H1 (cell line): ENCODE measurements around the gene MPRIP. TPM values are rescaled to one million over a fixed set of nuclear protein-coding genes. Genes with fewer than 3 reads are reported as not detected.

ENCODE experiments used
- CTCF ChIA-PET: fragments of 300-600 bp; sonication (Branson Sonifier 250); formaldehyde crosslinking; loops from one replicate; lab custom pipeline; 2021; ENCODE audit not compliant: partially characterized antibody; lab: Charles Lee
- POLR2A ChIA-PET: fragments of 300-600 bp; sonication (Branson Sonifier 250); formaldehyde crosslinking; loops from one replicate; lab custom pipeline; 2021; ENCODE audit warnings: inconsistent platforms; ENCODE audit not compliant: partially characterized antibody; lab: Charles Lee
- DNase-seq, 2 experiments: peaks; one replicate each; pipeline versions ENCODE4 v3.0.0 to v3.0.0-alpha.2; 2010 to 2022; ENCODE audit warnings: low spot score in 2 of 2, low read depth in 1 of 2, mixed read lengths in 1 of 2
- FAIRE-seq: peaks from 2 replicates; lab custom pipeline; 2011; peaks lifted over from hg19 to GRCh38; lab: Jason Lieb, UNC
- H2AFZ ChIP-seq: 2 replicates; pipeline ENCODE4 v1.8.1; 2012; ENCODE audit warnings: low read length, inconsistent platforms
- H2AK5ac ChIP-seq: 2 replicates; pipeline ENCODE4 v1.6.1; 2013; ENCODE audit warnings: low read depth, low read length
- H2BK120ac ChIP-seq: replicated peaks from 2 replicates; pipeline ENCODE3; 2013; ENCODE audit warnings: low read depth, low read length, inconsistent platforms
- H2BK12ac ChIP-seq: 2 replicates; pipeline ENCODE4 v1.6.1; 2013; ENCODE audit warnings: low read depth, low read length
- H2BK15ac ChIP-seq: 2 replicates; pipeline ENCODE4 v1.6.1; 2013; ENCODE audit warnings: low read length
- H2BK20ac ChIP-seq: 2 replicates; pipeline ENCODE4 v1.6.1; 2013; ENCODE audit warnings: low read length
- H2BK5ac ChIP-seq: 2 replicates; pipeline ENCODE4 v1.6.1; 2013; ENCODE audit warnings: low read depth, low read length
- H3K14ac ChIP-seq: 2 replicates; pipeline ENCODE4 v1.6.1; 2013; ENCODE audit warnings: inconsistent platforms; ENCODE audit not compliant: insufficient read length
- H3K18ac ChIP-seq: 2 replicates; pipeline ENCODE4 v1.6.1; 2013; ENCODE audit warnings: low read length; ENCODE audit errors: extremely low read depth
- H3K23ac ChIP-seq: 2 replicates; pipeline ENCODE4 v1.6.1; 2013; ENCODE audit warnings: inconsistent platforms; ENCODE audit not compliant: insufficient read length
- H3K23me2 ChIP-seq: 2 replicates; pipeline ENCODE4 v1.6.1; 2013; ENCODE audit warnings: low read depth, low read length
- H3K27ac ChIP-seq: 2 replicates; pipeline ENCODE4 v1.6.1; 2011; ENCODE audit warnings: low read depth, low read length, inconsistent platforms
- H3K27me3 ChIP-seq, 4 experiments: replicated peaks in 1 of 4; 1 replicate in 1 of 4; 2 replicates in 3 of 4; pipeline versions ENCODE4 v1.6.1 to v1.8.1; 2011 to 2013; ENCODE audit warnings: low read length in 3 of 4, mild to moderate bottlenecking in 3 of 4, inconsistent platforms in 2 of 4, mixed read lengths in 2 of 4, moderate library complexity in 1 of 4; ENCODE audit not compliant: control insufficient read depth in 3 of 4, insufficient read depth in 3 of 4; ENCODE audit errors: extremely low read depth in 1 of 4
- H3K36me3 ChIP-seq, 4 experiments: 2 replicates each; pipeline versions ENCODE4 v1.6.1 to v1.8.1; 2011 to 2013; ENCODE audit warnings: mild to moderate bottlenecking in 4 of 4, low read length in 3 of 4, moderate library complexity in 2 of 4, control low read depth in 1 of 4, inconsistent platforms in 1 of 4; ENCODE audit not compliant: insufficient read depth in 4 of 4, control insufficient read depth in 2 of 4
- H3K4ac ChIP-seq: replicated peaks from 2 replicates; pipeline ENCODE3; 2013; ENCODE audit warnings: low read length, low read depth, mixed read lengths, inconsistent platforms; ENCODE audit not compliant: insufficient read length
- H3K4me1 ChIP-seq, 4 experiments: replicated peaks in 1 of 4; 1 replicate in 1 of 4; 2 replicates in 3 of 4; pipeline versions ENCODE4 v1.6.1 to v1.8.1; 2011 to 2013; ENCODE audit warnings: low read length in 3 of 4, inconsistent platforms in 2 of 4, mixed read lengths in 1 of 4; ENCODE audit not compliant: insufficient read depth in 4 of 4, control insufficient read depth in 3 of 4
- H3K4me2 ChIP-seq, 2 experiments: 2 replicates each; pipeline versions ENCODE4 v1.6.1 to v1.8.1; 2011 to 2013; ENCODE audit warnings: low read depth in 2 of 2, low read length in 2 of 2, control low read depth in 1 of 2, inconsistent platforms in 1 of 2, mild to moderate bottlenecking in 1 of 2; ENCODE audit not compliant: insufficient read depth in 1 of 2
- H3K4me3 ChIP-seq, 4 experiments: fragments of 200-600, 300-600 bp in 1 of 4; sonication (generic), shearing (Covaris generic), sonication (Bioruptor Twin) in 1 of 4; 2 replicates each; pipeline versions ENCODE4 v1.5.1 to v1.8.1; 2011 to 2016; ENCODE audit warnings: low read length in 4 of 4, low read depth in 3 of 4, control low read depth in 2 of 4, inconsistent platforms in 2 of 4, mild to moderate bottlenecking in 2 of 4, mixed read lengths in 1 of 4, moderate library complexity in 1 of 4; ENCODE audit not compliant: insufficient read depth in 2 of 4; ENCODE audit errors: extremely low read depth in 1 of 4
- H3K56ac ChIP-seq: replicated peaks from 2 replicates; pipeline ENCODE3; 2013; ENCODE audit warnings: low read depth, mild to moderate bottlenecking, mixed read lengths, low read length, inconsistent platforms; ENCODE audit not compliant: insufficient read length
- H3K79me1 ChIP-seq: 2 replicates; pipeline ENCODE4 v1.6.1; 2013; ENCODE audit warnings: low read depth, low read length, control low read depth
- H3K79me2 ChIP-seq, 2 experiments: 2 replicates each; pipeline versions ENCODE4 v1.6.1 to v1.8.1; 2012 to 2013; ENCODE audit warnings: low read length in 2 of 2, mild to moderate bottlenecking in 2 of 2, inconsistent platforms in 1 of 2; ENCODE audit not compliant: insufficient read depth in 2 of 2, control insufficient read depth in 1 of 2
- H3K9ac ChIP-seq, 4 experiments: replicated peaks in 1 of 4; 1 replicate in 1 of 4; 2 replicates in 3 of 4; pipeline versions ENCODE4 v1.6.1 to v1.8.1; 2011 to 2013; ENCODE audit warnings: low read depth in 3 of 4, low read length in 3 of 4, control low read depth in 2 of 4, mild to moderate bottlenecking in 2 of 4, moderate library complexity in 2 of 4, inconsistent platforms in 1 of 4; ENCODE audit errors: extremely low read depth in 1 of 4
- H3K9me3 ChIP-seq, 2 experiments: 2 replicates each; pipeline versions ENCODE4 v1.6.1 to v1.8.1; 2012 to 2013; ENCODE audit warnings: mild to moderate bottlenecking in 2 of 2, moderate library complexity in 2 of 2, control low read depth in 1 of 2, inconsistent platforms in 1 of 2, low read depth in 1 of 2, low read length in 1 of 2, mixed read lengths in 1 of 2; ENCODE audit not compliant: insufficient read depth in 2 of 2
- H4K20me1 ChIP-seq, 2 experiments: replicated peaks in 1 of 2; 2 replicates each; pipeline versions ENCODE3 to v1.8.1; 2011 to 2013; ENCODE audit warnings: inconsistent platforms in 2 of 2, low read length in 2 of 2, mild to moderate bottlenecking in 1 of 2; ENCODE audit not compliant: insufficient read depth in 2 of 2, control insufficient read depth in 1 of 2
- H4K5ac ChIP-seq: 2 replicates; pipeline ENCODE4 v1.6.1; 2013; ENCODE audit warnings: low read length, low read depth, mixed read lengths, inconsistent platforms; ENCODE audit not compliant: insufficient read length
- H4K8ac ChIP-seq: 2 replicates; pipeline ENCODE4 v1.8.0; 2013; ENCODE audit warnings: mild to moderate bottlenecking, moderate library complexity, low read length, inconsistent platforms; ENCODE audit not compliant: insufficient read depth; ENCODE audit errors: extremely low read depth
- H4K91ac ChIP-seq: replicated peaks from 2 replicates; pipeline ENCODE3; 2013; ENCODE audit warnings: low read length, mixed read lengths, inconsistent platforms; ENCODE audit not compliant: insufficient read length
- HDAC6 ChIP-seq: IDR thresholded peaks from one replicate; pipeline ENCODE4 v1.7.1; 2012; ENCODE audit warnings: low read depth, mild to moderate bottlenecking, inconsistent platforms, low read length, moderate library complexity
- PHF8 ChIP-seq: fragments of 200-600 bp; sonication (generic); conservative IDR thresholded peaks from 2 replicates; pipeline ENCODE4 v1.7.1; 2012; ENCODE audit warnings: low read depth, mild to moderate bottlenecking, inconsistent platforms, low read length, moderate library complexity
- RBBP5 ChIP-seq: IDR thresholded peaks from 2 replicates; pipeline ENCODE4 v1.7.1; 2012; ENCODE audit warnings: low read depth, mild to moderate bottlenecking, inconsistent platforms, low read length, moderate library complexity, borderline replicate concordance
- WGBS, 2 experiments: shearing (Covaris generic) in 1 of 2; methylation state at CpG; one replicate each; pipeline versions ENCODE4 v1.1.6 to v1.1.7; 2013 to 2015; ENCODE audit warnings: low lambda C conversion rate in 2 of 2, mixed read lengths in 2 of 2, inconsistent platforms in 1 of 2, low coverage in 1 of 2, missing lambda C conversion rate in 1 of 2; ENCODE audit not compliant: insufficient replicate concordance in 2 of 2, insufficient coverage in 1 of 2, insufficient read length in 1 of 2; ENCODE audit errors: extremely low coverage in 1 of 2, missing lambda C conversion rate in 1 of 2; 5-methylcytosine and 5-hydroxymethylcytosine counted together
- polyA plus RNA-seq, 7 experiments: library from polyadenylated mRNA; depleted of rRNA in 3 of 7; stranded (reverse) in 5 of 7; unstranded in 2 of 7; fragments of >200 nt in 5 of 7; fragments of 200-250 nt in 2 of 7; gene quantifications; 1 replicate in 5 of 7; 2 replicates in 1 of 7; 4 replicates in 1 of 7; pipeline versions ENCODE4 v1.2.1 to v1.2.3, GENCODE V29; 2011 to 2013; ENCODE audit warnings: missing spikeins in 2 of 7, mixed read lengths in 2 of 7
- total RNA-seq: library from RNA; stranded (reverse); fragmentation: NEBNext Ultra II Directional; extraction: Animal tissue kit (Norgen Biotek cat#: 25700); gene quantifications from 2 replicates; pipeline ENCODE4 v1.2.1, GENCODE V29; 2021
- TF ChIP-seq, protein P1 (sequence below): IDR thresholded peaks from 2 replicates; pipeline ENCODE4 v1.6.1; 2012; ENCODE audit warnings: inconsistent platforms

The MPRIP gene
- total and polyA plus RNA-seq, 2 of the 8 experiments (the other 6 are each of a cell fraction or from before 2014, with no cell fraction given): 48.6 to 146 TPM

DNA sequence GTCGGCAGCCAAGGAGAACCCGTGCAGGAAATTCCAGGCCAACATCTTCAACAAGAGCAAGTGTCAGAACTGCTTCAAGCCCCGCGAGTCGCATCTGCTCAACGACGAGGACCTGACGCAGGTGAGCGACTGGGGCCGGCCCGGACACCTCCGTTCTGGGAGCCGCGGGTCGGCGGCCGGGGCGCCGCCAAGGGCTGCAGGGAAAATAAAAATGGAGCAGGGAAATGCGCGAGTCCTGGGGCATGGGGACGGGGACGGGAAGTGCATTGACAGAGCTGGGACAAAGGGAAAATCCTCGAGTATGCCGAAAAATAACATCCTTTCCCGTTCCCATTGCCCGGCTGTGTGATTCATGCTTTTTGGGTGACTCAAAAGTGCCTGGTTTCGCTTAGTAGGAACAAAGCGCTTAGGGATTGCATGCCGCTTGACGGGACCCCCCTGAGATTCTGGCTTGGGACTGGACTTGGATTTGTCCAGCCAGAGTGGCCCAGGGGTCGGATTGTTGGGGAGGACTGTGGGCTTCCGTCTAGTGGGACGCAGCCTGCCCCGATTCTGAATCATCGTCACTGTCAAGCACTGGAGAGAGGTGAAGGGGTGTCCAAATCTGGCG, 699 bp downstream of the MPRIP start:
- no peak overlapping the region for H2BK15ac ChIP-seq
- H3K56ac ChIP-seq: no peak overlapping the region
- peaks cover 7% of the 10 kb centered on the region for H3K23me2 ChIP-seq
- H3K4me1 ChIP-seq: peaks cover 3 to 12% (median 8%) of the 10 kb centered on the region in 4 experiments; a peak in 5 of 7 replicates
- peaks cover 0 to 5% (median 3%) of the 10 kb centered on the region in 4 experiments; a peak in 2 of 7 replicates for H3K27me3 ChIP-seq
- peak overlapping the region; percentile 21 to 82 (median 46); a peak in 6 of 7 replicates for H3K9ac ChIP-seq
- no peak overlapping the region for H2BK20ac ChIP-seq
- H3K23ac ChIP-seq: no peak overlapping the region
- H3K18ac ChIP-seq: 0 out of 2 replicates have a peak overlapping the region, but pooled peaks have one; percentile 17
- H4K5ac ChIP-seq: no peak overlapping the region
- CTCF ChIA-PET: interaction anchor here (1.4 to 2.4 kb wide), 2 partner anchors 13 to 14 kb away, joined by 4 to 8 read pairs; no protein-coding TSS in a partner anchor
- no peak overlapping the region for H2BK12ac ChIP-seq
- H3K4me3 ChIP-seq: peak overlapping the region; percentile 54 to 83 (median 80)
- no peak overlapping the region for H2AFZ ChIP-seq
- H4K20me1 ChIP-seq: peaks cover 1 to 10% of the 10 kb centered on the region in 2 experiments
- FAIRE-seq (no peak), DNase-seq (no peak)
- H3K36me3 ChIP-seq: no peaks in the 10 kb centered on the region
- peak overlapping the region; percentile 87 to 96 for H3K4me2 ChIP-seq
- H2BK120ac ChIP-seq: no peak overlapping the region
- H4K91ac ChIP-seq: no peak overlapping the region
- WGBS, 2 experiments: 5% methylated on average over 35 of the region's 37 CpGs; no CpG with 5 or more reads in 1 of the 2 experiments
- no peak overlapping the region for H2AK5ac ChIP-seq
- no peak overlapping the region for H3K14ac ChIP-seq
- H2BK5ac ChIP-seq: no peak overlapping the region
- POLR2A ChIA-PET: interaction anchor here (0.9 to 3.6 kb wide), 3 partner anchors 11 to 190 kb away, joined by 4 to 15 read pairs (median 14); no protein-coding TSS in a partner anchor
- H4K8ac ChIP-seq: peak overlapping the region; percentile 38
- H3K4ac ChIP-seq: no peak overlapping the region
- 0 out of 2 replicates have a peak, but pooled peaks have one; percentile 35 for TF ChIP-seq PHF8
- peak; percentile 26; the same call in 1 of the 2 replicates for TF ChIP-seq RBBP5
- TF ChIP-seq HDAC6: no peak
- TF ChIP-seq, protein P1, sequence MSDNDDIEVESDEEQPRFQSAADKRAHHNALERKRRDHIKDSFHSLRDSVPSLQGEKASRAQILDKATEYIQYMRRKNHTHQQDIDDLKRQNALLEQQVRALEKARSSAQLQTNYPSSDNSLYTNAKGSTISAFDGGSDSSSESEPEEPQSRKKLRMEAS: no peak
- H3K27ac ChIP-seq: no peak overlapping the region
- H3K9me3 ChIP-seq: no peaks in the 10 kb centered on the region
- peaks cover 12% of the 10 kb centered on the region for H3K79me1 ChIP-seq
- peaks cover 10 to 50% of the 10 kb centered on the region in 2 experiments for H3K79me2 ChIP-seq
